ENCODE data around the gene THBS3.
"Not testable (repeated sequence)": the region's sequence is repeated elsewhere in the genome, so short reads cannot be mapped to it uniquely, and the experiment has no call there.

THBS3 gene

DNA sequence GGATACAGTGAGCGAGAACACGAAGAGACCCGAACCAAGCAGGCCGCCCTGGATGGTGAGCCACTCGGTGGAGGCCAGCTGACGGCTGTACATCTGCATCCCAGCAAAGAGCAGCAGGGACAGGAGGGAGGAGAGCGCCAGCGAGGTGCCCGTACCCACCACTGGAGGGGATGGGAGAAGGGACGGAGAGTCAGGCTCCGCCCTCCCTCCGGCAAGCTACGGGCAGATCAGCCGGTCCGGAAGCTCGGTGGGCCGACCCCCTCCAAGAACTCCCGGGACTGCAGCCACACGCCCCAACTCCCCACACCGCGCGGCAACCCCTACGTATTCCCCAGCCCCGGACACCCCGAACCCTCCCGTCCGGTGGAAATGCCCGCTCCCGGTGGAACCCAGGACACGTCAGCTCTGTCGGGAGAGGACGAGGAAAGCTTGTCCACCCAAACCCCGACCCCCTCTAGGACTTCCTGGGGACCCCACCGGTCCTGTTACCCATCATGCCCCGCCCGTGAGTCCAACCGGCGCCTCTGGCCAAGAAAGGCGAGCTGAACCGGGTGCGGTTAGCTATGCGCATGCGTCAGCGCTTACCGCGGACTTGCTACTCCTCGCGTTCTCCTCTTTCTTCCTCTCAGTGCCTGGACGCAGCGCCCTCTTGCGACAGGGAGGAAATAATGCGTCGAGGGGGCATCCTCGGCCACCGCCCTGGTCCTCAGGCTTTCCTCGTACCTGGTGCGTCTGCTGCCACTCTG, 34.8 kb downstream of the THBS3 start, which contains the start of gene KRTCAP2:
KRTCAP2 (minus strand) TSS at position 573 of the 746 bp plus-strand sequence; CDS start at position 493, 80 bp downstream.
- peak; percentile 95 for DNase-seq

DNA sequence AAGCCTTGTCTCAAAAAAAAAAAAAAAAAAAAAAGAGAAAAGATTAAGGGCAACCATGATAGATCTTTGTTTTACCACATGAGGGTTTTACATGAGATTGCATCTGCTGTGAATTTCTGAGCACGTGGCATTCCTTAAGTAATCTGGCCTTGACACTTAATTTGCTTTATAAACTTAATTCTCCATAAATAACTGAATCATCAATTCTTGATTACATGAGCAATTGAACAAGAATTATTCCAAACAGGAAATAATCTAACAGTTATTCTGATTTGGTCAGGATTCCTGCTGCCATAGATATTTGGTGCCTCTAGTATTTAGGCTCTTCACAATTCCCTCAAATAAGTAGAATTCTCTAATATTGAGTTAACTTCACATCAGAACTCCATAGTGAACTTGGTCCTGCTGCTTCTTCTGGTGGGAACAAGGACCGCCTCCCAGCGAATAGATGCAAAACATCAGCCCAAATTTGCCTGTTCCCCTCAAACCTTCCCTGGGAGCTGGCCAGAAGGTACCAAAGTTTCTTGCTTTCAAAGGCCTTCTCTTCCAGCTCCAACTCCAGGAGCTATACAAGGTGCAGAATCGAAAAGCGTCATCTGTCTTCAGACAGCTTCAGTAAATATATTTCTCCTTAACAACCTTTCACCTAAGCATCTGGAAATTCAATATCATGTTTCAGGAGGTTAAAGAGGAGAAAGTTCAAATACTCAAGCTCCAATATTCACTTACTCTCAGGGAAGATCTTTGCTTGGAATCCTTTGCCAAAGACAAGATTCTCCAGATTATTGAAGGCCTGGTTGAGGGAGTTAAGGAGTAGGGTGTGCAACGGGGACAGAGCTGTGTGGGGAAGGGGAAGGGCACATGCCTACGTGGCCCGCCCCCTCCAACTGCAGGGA, 35.6 kb downstream of the THBS3 start:
- DNase-seq, result no peak

DNA sequence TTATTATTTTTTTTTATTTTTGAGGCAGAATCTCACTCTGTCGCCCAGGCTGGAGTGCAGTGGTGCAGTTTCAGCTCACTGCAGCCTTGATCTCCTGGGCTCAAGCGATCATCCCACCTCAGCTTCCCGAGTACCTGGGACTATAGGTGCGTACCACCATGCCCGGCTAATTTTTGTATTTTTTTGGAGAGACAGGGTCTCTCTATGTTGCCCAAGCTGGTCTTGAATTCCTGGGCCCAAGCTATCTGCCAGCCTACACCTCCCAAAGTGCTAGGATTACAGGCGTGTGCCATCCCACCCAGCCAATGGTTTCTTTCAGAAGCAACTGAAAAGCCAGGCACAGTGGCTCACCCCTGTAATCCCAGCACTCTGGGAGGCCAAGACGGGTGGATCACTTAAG, 36.9 kb downstream of the THBS3 start:
- no peak for DNase-seq

DNA sequence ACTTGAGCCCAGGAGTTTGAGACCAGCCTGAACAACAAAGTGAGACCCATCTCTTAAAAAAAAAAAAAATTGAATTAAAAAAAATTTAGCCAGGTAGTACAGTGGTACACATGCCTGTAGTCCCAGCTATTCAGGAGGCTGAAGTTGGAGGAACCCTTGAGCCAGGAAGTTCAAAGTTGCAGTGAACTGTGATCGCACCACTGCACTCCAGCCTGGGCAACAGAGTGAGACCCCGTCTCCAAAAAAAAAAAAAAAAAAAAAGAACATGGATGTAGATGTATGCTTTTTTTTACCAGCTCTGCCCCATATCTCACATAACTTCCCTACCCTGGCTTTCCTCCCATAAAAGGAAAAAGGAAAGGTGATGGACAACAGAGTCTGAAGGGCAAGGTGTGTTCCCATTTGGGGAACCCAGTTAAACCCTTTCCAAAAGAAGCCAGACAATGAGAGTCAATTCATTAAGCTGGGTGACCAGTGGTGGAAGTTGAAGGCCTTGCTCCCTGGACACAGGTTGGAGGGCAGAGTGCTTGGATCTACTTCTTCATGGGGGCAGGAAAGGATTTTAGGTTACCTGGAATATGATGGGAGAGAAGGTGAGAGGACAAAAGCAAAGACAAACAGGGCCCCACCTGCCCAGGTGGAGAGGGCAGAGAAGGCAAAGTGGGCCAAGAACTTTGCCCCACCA, 37.5 kb downstream of the THBS3 start:
- no peak for DNase-seq

DNA sequence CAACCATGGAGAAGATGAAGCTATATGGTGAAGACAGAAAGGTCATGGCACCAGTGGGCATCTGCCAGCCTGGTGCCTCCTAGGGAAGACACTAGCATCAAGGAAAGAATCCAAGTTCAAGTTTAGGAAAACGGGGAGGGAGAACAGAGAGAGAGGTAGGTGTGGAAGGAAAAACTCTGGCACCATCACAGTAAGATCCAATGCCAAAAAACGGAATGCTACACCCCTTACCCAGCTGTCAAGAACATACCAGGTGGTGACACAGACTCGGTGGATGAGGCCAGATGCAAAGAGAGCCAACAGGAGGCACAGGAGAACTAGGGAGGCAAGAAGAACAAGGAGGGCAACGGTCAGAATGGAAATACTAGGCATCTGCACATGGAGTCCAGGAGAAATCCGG, 38.2 kb downstream of the THBS3 start:
- no peak for DNase-seq

DNA sequence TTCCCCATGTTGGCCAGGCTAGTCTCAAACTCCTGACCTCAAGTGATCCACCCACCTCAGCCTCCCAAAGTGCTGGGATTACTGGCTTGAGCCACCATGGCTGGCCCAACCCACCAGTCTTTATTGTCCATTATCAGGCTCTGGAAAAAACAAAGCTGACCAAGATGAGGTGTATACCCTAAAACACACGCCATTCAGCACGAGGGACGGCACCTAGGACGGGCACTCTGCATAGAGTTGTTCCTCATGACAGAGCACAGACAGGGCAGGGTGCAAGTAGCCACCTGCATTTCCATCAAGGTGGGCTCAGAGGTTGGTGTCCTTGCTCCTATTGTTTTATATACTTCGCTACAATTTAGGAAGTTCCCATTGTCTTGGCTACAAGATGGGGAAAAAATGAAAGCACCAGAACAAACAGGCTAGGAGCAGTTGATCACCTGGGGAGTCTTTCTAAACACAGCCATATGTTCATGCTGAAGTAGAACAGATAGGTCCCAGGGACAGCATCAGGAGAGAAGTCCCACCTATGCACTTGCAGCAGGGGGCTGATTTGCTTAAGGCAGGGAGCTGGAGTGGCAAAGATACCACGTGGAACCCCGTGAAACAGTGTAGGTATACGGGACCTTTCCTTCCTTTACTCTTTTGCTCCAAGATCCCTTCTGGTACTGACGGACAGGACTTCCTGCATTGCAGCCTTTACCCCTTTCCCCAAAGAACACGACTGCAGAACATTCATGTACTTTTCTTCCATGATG, 39.1 kb downstream of the THBS3 start:
- no peak for DNase-seq

DNA sequence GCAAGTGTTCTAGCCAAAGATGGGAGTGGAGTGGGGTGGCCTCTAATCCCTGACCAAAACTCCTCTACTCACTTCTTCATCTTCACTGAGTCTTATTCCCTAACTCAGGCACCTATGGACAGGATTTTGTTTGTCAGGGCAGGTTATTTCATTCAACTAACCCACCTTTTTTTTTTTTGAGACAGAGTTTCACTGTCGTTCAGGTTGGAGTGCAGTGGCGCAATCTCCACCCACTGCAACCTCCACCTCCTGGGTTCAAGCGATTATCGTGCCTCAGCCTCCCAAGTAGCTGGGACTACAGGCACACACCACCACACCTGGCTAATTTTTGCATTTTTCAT, 39.6 kb downstream of the THBS3 start:
- DNase-seq, result not testable (repeated sequence)

DNA sequence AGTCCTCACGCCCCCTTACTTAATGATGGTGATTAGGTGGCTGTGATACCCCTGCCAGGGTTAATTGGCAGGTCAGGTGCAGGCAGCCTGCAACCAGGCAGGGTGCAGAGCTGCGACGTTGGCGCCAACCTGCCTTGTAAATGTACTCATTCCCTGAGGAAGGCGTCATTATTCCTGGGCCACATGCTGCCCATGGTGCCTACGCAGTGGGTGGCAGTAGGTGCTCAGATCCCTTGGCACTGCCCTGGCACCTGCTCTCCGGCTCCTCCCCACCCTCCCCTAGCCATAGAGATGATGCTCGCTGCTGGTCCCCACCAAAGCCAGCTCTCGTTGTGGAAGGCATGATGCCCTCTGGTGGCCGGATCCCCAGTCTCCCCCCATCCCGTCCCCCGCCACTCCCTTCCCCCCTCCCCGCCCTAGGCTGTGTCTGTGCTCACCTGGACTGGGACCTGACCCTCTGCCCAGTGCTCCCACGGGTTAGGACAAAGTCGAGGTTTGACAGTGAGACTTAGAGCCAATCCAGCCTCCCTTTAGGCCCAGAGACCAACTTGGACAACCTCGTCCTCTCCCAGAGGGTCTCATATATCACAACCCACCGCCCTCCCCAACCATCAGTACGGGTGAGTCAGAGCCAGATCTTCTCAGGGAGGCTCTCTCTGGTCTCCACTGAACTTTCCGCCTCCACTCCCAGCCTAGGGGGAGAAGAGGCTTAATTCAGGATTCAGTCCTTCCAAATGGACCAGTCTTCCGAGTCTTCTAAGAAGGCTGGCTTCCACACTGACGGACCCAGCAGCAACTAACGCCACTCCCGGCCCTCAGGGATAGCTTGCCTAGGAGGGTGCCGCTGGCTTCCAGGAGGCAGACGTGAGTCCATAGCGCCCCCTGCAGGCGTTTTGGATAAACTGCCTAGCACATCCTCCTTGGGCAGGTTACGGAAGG, 40.3 kb downstream of the THBS3 start:
- peak; percentile 92 for DNase-seq

DNA sequence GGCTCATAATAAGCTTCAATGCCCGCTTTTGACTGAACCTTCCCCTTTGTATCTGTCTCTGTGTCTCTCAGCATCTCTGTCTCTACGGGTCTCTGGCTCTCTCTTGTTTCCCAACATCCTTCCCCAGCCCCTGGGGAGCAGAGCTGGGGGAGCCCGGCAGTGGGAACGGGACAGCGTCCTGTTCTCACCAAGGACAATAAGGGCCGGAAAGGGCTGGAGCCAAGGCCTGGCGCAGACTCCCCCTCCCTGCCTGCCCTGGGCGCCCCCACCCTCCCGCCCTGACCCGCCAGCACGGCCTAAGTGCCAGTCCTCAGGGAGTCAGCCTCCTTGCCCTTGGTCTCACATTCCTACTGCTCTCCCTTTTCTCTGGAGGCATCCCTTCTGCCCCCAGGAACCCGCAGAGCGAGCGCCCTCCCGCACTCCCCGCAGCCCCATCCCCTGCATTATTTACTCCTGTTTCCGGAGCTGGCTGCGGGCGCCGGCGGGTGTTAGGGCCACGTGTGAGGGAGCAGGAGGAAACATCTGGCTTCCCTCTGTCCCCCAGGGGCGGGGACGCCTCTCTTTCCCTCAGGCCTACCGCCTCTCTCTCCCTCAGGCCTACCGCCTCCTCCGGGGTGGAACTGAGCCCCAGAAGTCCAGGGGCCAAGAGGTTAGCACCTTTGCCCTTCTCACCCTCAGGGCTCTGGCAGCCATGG, 41.1 kb downstream of the THBS3 start:
- DNase-seq, result no peak

DNA sequence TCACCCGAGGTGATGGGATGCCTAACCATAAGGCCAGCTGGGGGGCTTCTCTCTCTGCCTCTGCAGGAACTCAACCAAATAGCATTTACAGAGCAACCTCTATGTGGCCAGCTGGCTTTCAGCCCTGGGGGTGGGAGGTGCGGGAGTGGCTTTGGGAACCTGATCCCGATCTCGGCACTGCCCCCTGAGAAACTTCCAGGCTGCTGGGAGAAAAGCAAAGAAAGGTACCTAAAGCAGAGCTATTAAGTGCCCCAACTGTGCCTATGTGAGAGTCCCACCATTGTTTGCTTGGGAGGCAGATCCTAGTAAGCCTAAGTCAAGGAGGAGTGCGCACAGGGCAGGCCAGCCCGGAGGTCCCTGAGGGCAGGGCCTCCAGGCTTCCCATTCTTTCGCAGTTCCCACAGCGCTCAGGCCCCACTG, 41.6 kb downstream of the THBS3 start:
- DNase-seq, result no peak

DNA sequence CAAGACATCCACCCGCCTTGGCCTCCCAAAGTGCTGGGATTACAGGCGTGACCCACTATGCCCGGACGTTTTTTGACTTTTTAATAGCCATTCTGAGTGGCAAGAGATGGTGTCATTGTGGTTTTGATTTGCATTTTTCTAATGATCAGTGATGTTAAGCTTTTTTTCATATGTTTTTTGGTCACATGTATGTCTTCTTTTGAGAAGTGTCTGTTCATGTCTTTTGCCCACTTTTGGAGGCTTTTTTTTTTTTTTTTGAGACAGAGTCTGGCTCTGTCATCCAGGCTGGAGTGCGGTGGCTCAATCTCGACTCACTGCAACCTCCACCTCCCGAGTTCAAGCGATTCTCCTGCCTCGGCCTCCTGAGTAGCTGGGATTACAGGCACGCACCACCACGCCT, 43.1 kb downstream of the THBS3 start:
- not testable (repeated sequence) for DNase-seq

DNA sequence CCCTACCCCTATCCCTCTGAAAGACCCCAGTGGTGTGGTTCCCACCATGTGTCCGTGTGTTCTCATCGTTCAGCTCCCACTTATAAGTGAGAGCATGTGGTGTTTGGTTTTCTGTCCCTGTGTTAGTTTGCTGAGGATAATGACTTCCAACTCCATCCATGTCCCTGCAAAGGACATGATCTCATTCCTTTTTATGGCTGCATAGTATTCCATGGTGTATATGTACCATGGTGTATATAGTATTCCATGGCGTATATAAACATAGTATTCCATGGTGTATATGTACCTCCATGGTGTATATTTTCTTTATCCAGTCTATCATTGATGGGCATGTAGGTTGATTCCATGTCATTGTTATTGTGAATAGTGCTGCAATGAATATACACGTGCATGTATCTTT, 43.9 kb downstream of the THBS3 start:
- not testable (repeated sequence) for DNase-seq

DNA sequence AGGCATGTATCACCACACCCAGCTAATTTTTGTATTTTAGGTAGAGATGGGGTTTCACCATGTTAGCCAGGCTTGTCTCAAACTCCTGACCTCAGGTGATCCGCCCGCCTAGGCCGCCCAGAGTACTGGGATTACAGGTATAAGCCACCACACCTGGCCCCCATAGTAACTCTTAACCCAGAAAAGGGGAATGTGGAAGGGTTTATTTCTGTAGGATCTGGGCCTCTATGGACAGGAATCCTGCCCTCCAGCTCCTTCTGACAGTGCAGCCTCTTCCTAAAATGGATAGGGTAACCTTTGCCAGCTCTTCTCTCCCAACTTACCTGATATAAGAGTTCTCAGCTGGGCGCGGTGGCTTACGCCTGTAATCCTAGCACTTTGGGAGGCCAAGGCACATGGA, 45.1 kb downstream of the THBS3 start:
- DNase-seq, result not testable (repeated sequence)

DNA sequence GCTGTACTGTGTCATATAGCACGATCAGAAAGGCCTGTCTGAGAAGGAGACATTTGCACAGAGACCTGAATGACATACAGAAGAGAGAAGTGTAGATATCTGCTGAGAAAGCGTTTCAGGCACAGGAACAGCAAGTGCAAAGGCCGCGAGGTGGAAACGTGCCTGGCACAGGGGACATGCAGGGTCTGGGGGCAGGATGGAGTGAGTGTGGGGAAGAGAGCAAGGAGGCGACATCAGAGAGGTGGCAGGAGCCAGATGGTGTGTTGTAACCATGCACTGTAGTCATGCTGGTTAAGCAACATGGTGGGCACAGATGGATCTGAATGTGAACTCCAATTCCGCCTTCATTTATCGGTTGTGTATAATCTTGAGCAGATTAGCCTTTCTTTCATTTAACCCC, 47.6 kb downstream of the THBS3 start:
- DNase-seq, result no peak

DNA sequence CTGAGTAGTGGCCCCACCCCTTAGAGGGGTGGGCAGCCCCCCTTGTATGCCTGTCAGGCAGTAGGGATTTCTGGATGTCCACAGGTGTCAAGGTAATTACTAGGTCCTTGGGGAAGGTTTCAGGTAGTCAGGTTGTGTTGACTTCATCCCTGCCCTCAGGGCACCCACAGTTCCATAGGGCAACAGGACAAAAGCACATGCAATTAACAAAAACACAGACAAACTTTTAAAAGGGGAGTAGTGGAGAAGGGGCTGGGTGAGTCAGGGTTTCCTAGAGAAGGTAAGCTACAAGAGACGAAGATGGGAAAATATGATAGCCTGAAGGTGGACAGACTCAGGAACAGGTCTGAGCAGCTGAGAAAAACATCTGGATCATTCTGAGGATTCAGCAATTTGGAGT, 48.7 kb downstream of the THBS3 start:
- DNase-seq, result no peak

DNA sequence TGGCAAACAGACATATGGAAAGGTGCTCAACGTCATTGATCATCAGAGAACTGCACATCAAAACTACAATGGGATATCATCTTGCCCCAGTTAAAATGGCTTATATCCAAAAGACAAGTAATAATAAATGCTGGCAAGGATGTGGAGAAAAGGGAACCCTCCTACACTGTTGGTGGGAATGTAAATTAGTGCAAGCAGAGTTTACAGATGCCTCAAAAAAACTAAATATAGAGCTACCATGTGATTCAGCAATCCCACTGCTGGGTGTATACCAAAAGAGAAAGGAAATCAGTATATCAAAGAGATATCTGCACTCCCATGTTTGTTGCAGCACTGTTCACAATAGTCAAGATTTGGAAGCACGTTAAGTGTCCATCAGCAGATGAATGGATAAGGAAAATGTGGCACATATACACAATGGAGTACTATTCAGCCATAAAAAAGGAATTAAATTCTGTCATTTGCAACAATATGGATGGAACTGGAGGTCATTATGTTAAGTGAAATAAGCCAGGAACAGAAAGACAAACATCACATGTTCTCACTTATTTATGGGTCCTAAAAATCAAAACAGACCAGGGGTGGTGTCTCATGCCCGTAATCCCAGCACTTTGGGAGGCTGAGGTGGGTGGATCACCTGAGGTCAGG, 51.6 kb downstream of the THBS3 start:
- DNase-seq, result not testable (repeated sequence)
